ENCODE results near the gene TAF1A. TPM values are rescaled to one million over a fixed set of nuclear protein-coding genes. Genes with fewer than 3 reads are reported as not detected.
"Not testable (repeated sequence)": the region's sequence is repeated elsewhere in the genome, so short reads cannot be mapped to it uniquely, and the experiment has no call there.

TAF1A gene
- total and polyA plus RNA-seq, 2 donors (not counting 1 experiment from before 2014, with no cell fraction given) = 7.2 to 15.2 TPM

- Histone ChIP-seq H3K27me3 (ENCODE audit: control insufficient read depth, insufficient read depth, low read length) (no peaks in the 10 kb centered on the region), H3K9ac (ENCODE audit: insufficient read depth, low read length) (no peak overlapping the region), H3K9me3 (ENCODE audit: control insufficient read depth, insufficient read depth, low read depth, low read length) (no peaks in the 10 kb centered on the region), H3K79me2 (ENCODE audit: control insufficient read depth, insufficient read depth, low read length) (peaks cover 4% of the 10 kb centered on the region), H3K27ac (ENCODE audit: insufficient read depth, low read length) (no peak overlapping the region), H3K4me1 (ENCODE audit: control insufficient read depth, extremely low read depth, insufficient read depth, low read length) (peaks cover 4% of the 10 kb centered on the region), H4K20me1 (ENCODE audit: control insufficient read depth, extremely low read depth, insufficient read depth, low read length) (no peaks in the 10 kb centered on the region), H3K4me3 (replicated peaks in 1 of 4; ENCODE audit: control extremely low read depth in 1 of 4, insufficient read depth in 1 of 4, low read depth in 3 of 4, low read length in 4 of 4) (no peak overlapping the region), H3K4me2 (ENCODE audit: extremely low read depth, insufficient read depth, low read length) (no peak overlapping the region), H3K36me3 (ENCODE audit: control insufficient read depth, insufficient read depth, low read length) (no peaks in the 10 kb centered on the region), H2AFZ (ENCODE audit: low read length) (no peak overlapping the region)
- TF ChIP-seq EZH2 (IDR thresholded peaks at IDR 0.05; ENCODE audit: low read length, missing control alignments) (no peak), CTCF (conservative IDR thresholded peaks at IDR 0.05 in 1 of 2, IDR thresholded peaks at IDR 0.05 in 1 of 2; ENCODE audit: low read depth in 1 of 2, low read length in 2 of 2) (no peak)
- no peak for DNase-seq (ENCODE audit: low read depth in 2 of 2)
These were observed 23.9 kb upstream of the TAF1A start for GRCh38 chr1:222613627-222614026.

GRCh38 chr1:222610728-222611127, 21.0 kb upstream of the TAF1A start:
- H2AFZ ChIP-seq (ENCODE audit: low read length) = no peak overlapping the region
- H3K36me3 ChIP-seq (ENCODE audit: control insufficient read depth, insufficient read depth, low read length) = no peaks in the 10 kb centered on the region
- DNase-seq (ENCODE audit: low read depth in 2 of 2) = no peak
- TF ChIP-seq EZH2 (IDR thresholded peaks at IDR 0.05; ENCODE audit: low read length, missing control alignments) (no peak), CTCF (conservative IDR thresholded peaks at IDR 0.05 in 1 of 2, IDR thresholded peaks at IDR 0.05 in 1 of 2; ENCODE audit: low read depth in 1 of 2, low read length in 2 of 2) (no peak)
- H3K79me2 ChIP-seq (ENCODE audit: control insufficient read depth, insufficient read depth, low read length) = no peaks in the 10 kb centered on the region
- H3K4me1 ChIP-seq (ENCODE audit: control insufficient read depth, extremely low read depth, insufficient read depth, low read length) = no peaks in the 10 kb centered on the region
- no peak overlapping the region for H3K4me3 ChIP-seq (replicated peaks in 1 of 4; ENCODE audit: control extremely low read depth in 1 of 4, insufficient read depth in 1 of 4, low read depth in 3 of 4, low read length in 4 of 4)
- no peaks in the 10 kb centered on the region for H3K27me3 ChIP-seq (ENCODE audit: control insufficient read depth, insufficient read depth, low read length)
- H3K9me3 ChIP-seq (ENCODE audit: control insufficient read depth, insufficient read depth, low read depth, low read length) = no peaks in the 10 kb centered on the region
- H4K20me1 ChIP-seq (ENCODE audit: control insufficient read depth, extremely low read depth, insufficient read depth, low read length) = no peaks in the 10 kb centered on the region
- no peak overlapping the region for H3K9ac ChIP-seq (ENCODE audit: insufficient read depth, low read length)
- H3K4me2 ChIP-seq (ENCODE audit: extremely low read depth, insufficient read depth, low read length) = no peak overlapping the region
- no peak overlapping the region for H3K27ac ChIP-seq (ENCODE audit: insufficient read depth, low read length)

GRCh38 chr1:222609111-222609510, 19.4 kb upstream of the TAF1A start:
- not testable (repeated sequence) for H4K20me1 ChIP-seq (ENCODE audit: control insufficient read depth, extremely low read depth, insufficient read depth, low read length); H3K4me3 ChIP-seq (replicated peaks in 1 of 4; ENCODE audit: control extremely low read depth in 1 of 4, insufficient read depth in 1 of 4, low read depth in 3 of 4, low read length in 4 of 4); H3K36me3 ChIP-seq (ENCODE audit: control insufficient read depth, insufficient read depth, low read length); H2AFZ ChIP-seq (ENCODE audit: low read length); DNase-seq (ENCODE audit: low read depth in 2 of 2); H3K9ac ChIP-seq (ENCODE audit: insufficient read depth, low read length); H3K9me3 ChIP-seq (ENCODE audit: control insufficient read depth, insufficient read depth, low read depth, low read length); H3K79me2 ChIP-seq (ENCODE audit: control insufficient read depth, insufficient read depth, low read length); H3K4me1 ChIP-seq (ENCODE audit: control insufficient read depth, extremely low read depth, insufficient read depth, low read length); H3K27ac ChIP-seq (ENCODE audit: insufficient read depth, low read length); H3K4me2 ChIP-seq (ENCODE audit: extremely low read depth, insufficient read depth, low read length); H3K27me3 ChIP-seq (ENCODE audit: control insufficient read depth, insufficient read depth, low read length)
